GM12878 (cell line): ENCODE results near the gene GRAMD1B. TPM values are rescaled to one million over a fixed set of nuclear protein-coding genes. Genes with fewer than 3 reads are reported as not detected.

Experiments
- ATAC-seq: fragments of 200-7000 bp; cut with Tn5 transposase; 3 replicates; pipeline ENCODE4 v1.9.1; 2020; ENCODE audit warnings: mild to moderate bottlenecking, moderate library complexity
- BruUV-seq: library from RNA; stranded (reverse); fragments of 400-500 nt; replicated peaks from 2 replicates; lab custom pipeline; 2021; lab: Mats Ljungman, UMichigan
- CTCF ChIA-PET: fragments of 300-600 bp; sonication (Branson Sonifier 250); formaldehyde crosslinking; extraction: SDS; loops from one replicate; lab custom pipeline; 2021; ENCODE audit warnings: inconsistent platforms; lab: Yijun Ruan, JAX
- POLR2A ChIA-PET: fragments of 350-600 bp; formaldehyde crosslinking; extraction: SDS; loops from one replicate; lab custom pipeline; 2021; ENCODE audit warnings: inconsistent platforms; lab: Charles Lee
- RAD21 ChIA-PET: fragments of 300-600 bp; sonication (Branson Sonifier 250); formaldehyde crosslinking; loops from one replicate; lab custom pipeline; 2023; ENCODE audit warnings: antibody characterized with exemption; ENCODE audit not compliant: unreplicated experiment; lab: Charles Lee
- SMC1A ChIA-PET: fragments of 300-600 bp; sonication (Branson Sonifier 250); formaldehyde crosslinking; loops from one replicate; lab custom pipeline; 2023; ENCODE audit not compliant: unreplicated experiment, uncharacterized antibody; lab: Charles Lee
- DNase-seq: peaks from one replicate; pipeline ENCODE4 v3.0.0-alpha.2; 2011; ENCODE audit warnings: low read depth, low spot score
- FAIRE-seq: peaks from 3 replicates; lab custom pipeline; 2011; peaks lifted over from hg19 to GRCh38; lab: Jason Lieb, UNC
- H2AFZ ChIP-seq: 2 replicates; pipeline ENCODE4 v1.6.0; 2011; ENCODE audit warnings: low read depth, low read length, control low read depth; ENCODE audit not compliant: control insufficient read depth
- H3K27ac ChIP-seq: 2 replicates; pipeline ENCODE4 v1.5.1; 2011; ENCODE audit warnings: control low read depth; ENCODE audit not compliant: control insufficient read depth, insufficient read depth
- H3K27me3 ChIP-seq, 2 experiments: replicated peaks in 1 of 2; 2 replicates each; pipeline versions ENCODE4 v1.6.0 to v1.6.1; 2011; ENCODE audit warnings: low read length in 1 of 2; ENCODE audit not compliant: control insufficient read depth in 2 of 2, insufficient read depth in 2 of 2
- H3K36me3 ChIP-seq, 2 experiments: 2 replicates each; pipeline ENCODE4 v1.5.1; 2011; ENCODE audit warnings: low read length in 1 of 2; ENCODE audit not compliant: control insufficient read depth in 2 of 2, insufficient read depth in 2 of 2
- H3K4me1 ChIP-seq: 2 replicates; pipeline ENCODE4 v1.6.1; 2011; ENCODE audit warnings: mild to moderate bottlenecking, low read length, moderate library complexity, mixed read lengths; ENCODE audit not compliant: control insufficient read depth, insufficient read depth
- H3K4me2 ChIP-seq: 2 replicates; pipeline ENCODE4 v1.6.0; 2011; ENCODE audit warnings: control low read depth; ENCODE audit not compliant: control insufficient read depth, insufficient read depth
- H3K4me3 ChIP-seq: fragments of 200-600 bp; sonication (generic); 2 replicates; pipeline ENCODE4 v1.5.1; 2016
- H3K79me2 ChIP-seq: 2 replicates; pipeline ENCODE4 v1.6.0; 2011; ENCODE audit warnings: low read length; ENCODE audit not compliant: control insufficient read depth, insufficient read depth
- H3K9ac ChIP-seq: 2 replicates; pipeline ENCODE4 v1.8.0; 2011; ENCODE audit warnings: low read length, control low read depth, mixed read lengths; ENCODE audit not compliant: control insufficient read depth, insufficient read depth
- H3K9me3 ChIP-seq: replicated peaks from 3 replicates; pipeline ENCODE4 v1.5.1; 2011; ENCODE audit warnings: mild to moderate bottlenecking, low read length; ENCODE audit not compliant: control insufficient read depth, insufficient read depth
- H4K20me1 ChIP-seq: 2 replicates; pipeline ENCODE4 v1.6.0; 2011; ENCODE audit not compliant: control insufficient read depth, insufficient read depth
- CREB1 ChIP-seq: IDR thresholded peaks from 2 replicates; pipeline ENCODE4 v1.6.1; 2012; ENCODE audit warnings: low read depth, mild to moderate bottlenecking, inconsistent platforms
- FOXK2 ChIP-seq: fragments of 450-650 bp; IDR thresholded peaks from 2 replicates; pipeline ENCODE4 v1.6.1; 2017; ENCODE audit warnings: mild to moderate bottlenecking, moderate library complexity
- LARP7 ChIP-seq: fragments of 450-650 bp; IDR thresholded peaks from 2 replicates; pipeline ENCODE4 v1.6.1; 2017; ENCODE audit warnings: mild to moderate bottlenecking
- MEF2A ChIP-seq: IDR thresholded peaks from 2 replicates; pipeline ENCODE4 v1.6.1; 2011; ENCODE audit warnings: low read depth, mild to moderate bottlenecking, low read length, moderate library complexity; ENCODE audit not compliant: insufficient read depth
- NR2C2 ChIP-seq: IDR thresholded peaks from 2 replicates; pipeline ENCODE4 v1.6.1; 2011; ENCODE audit warnings: borderline replicate concordance, low read depth; ENCODE audit not compliant: control insufficient read depth, insufficient read length
- RELA ChIP-seq: fragments of 450-650 bp; IDR thresholded peaks from 2 replicates; pipeline ENCODE4 v1.8.0; 2014; ENCODE audit warnings: borderline replicate concordance; ENCODE audit not compliant: partially characterized antibody
- RFX5 ChIP-seq: IDR thresholded peaks from 2 replicates; pipeline ENCODE4 v1.6.1; 2011; ENCODE audit warnings: low read depth, low read length, improper control_type of control experiment
- SMAD5 ChIP-seq: IDR thresholded peaks from 2 replicates; pipeline ENCODE4 v1.6.1; 2016; ENCODE audit warnings: antibody characterized with exemption, low read depth
- TBL1XR1 ChIP-seq: IDR thresholded peaks from 2 replicates; pipeline ENCODE4 v1.6.1; 2012; ENCODE audit warnings: low read depth, low read length, improper control_type of control experiment
- WGBS: methylation state at CpG from one replicate; pipeline ENCODE4 v1.1.6; 2016; ENCODE audit warnings: low lambda C conversion rate; ENCODE audit not compliant: insufficient replicate concordance, insufficient coverage; ENCODE audit errors: missing lambda C conversion rate; 5-methylcytosine and 5-hydroxymethylcytosine counted together
- in situ Hi-C: fragments of 300-500 bp; cut with MboI; formaldehyde crosslinking; loops from 9 replicates; pipeline ENCODE4 v1.14.3; 2018; ENCODE audit warnings: mixed read lengths
- intact Hi-C: fragments of 100-400 bp; cut with micrococcal nuclease; formaldehyde crosslinking; loops from one replicate; pipeline ENCODE4 v1.14.2; 2022; ENCODE audit not compliant: unreplicated experiment
- polyA plus RNA-seq, 11 experiments: library from polyadenylated mRNA; depleted of rRNA in 4 of 11; unstranded in 6 of 11; stranded (reverse) in 5 of 11; fragments of >200 nt; fragmentation: Nextera tagmentation in 4 of 11; fragmentation: Illumina TruSeq in 1 of 11; extraction: Ambion mirVana in 4 of 11; extraction: Trizol in 1 of 11; gene quantifications; 1 replicate in 1 of 11; 2 replicates in 10 of 11; pipeline versions ENCODE4 v1.2.1 to v1.2.3, GENCODE V29; 2011 to 2016; ENCODE audit warnings: inconsistent platforms in 2 of 11, missing spikeins in 2 of 11, low read depth in 1 of 11
- total RNA-seq, 4 experiments: library from RNA; depleted of rRNA in 3 of 4; stranded (reverse); fragments of >200 nt in 3 of 4; fragmentation: Illumina TruSeq in 1 of 4; extraction: Trizol in 1 of 4; gene quantifications; 2 replicates each; pipeline versions ENCODE4 v1.2.1 to v1.2.3, GENCODE V29; 2013 to 2021
- TF ChIP-seq, protein P1 (sequence below): fragments of 450-650 bp; IDR thresholded peaks from 2 replicates; pipeline ENCODE4 v1.6.1; 2017; ENCODE audit warnings: mild to moderate bottlenecking, low read depth, inconsistent platforms; ENCODE audit not compliant: poor library complexity, severe bottlenecking
- TF ChIP-seq, protein P2 (sequence below): fragments of 450-650 bp; IDR thresholded peaks from 2 replicates; pipeline ENCODE4 v1.6.1; 2016; ENCODE audit warnings: mild to moderate bottlenecking
- TF ChIP-seq, protein P3 (sequence below): fragments of 450-650 bp; IDR thresholded peaks from 2 replicates; pipeline ENCODE4 v1.6.1; 2018; ENCODE audit warnings: borderline replicate concordance, mild to moderate bottlenecking; ENCODE audit not compliant: partially characterized antibody

The GRAMD1B gene
- total and polyA plus RNA-seq, 10 of the 15 experiments (the other 5 are each of a cell fraction or from before 2014, with no cell fraction given), result 1.9 to 49.1 (median 26.9) TPM

DNA sequence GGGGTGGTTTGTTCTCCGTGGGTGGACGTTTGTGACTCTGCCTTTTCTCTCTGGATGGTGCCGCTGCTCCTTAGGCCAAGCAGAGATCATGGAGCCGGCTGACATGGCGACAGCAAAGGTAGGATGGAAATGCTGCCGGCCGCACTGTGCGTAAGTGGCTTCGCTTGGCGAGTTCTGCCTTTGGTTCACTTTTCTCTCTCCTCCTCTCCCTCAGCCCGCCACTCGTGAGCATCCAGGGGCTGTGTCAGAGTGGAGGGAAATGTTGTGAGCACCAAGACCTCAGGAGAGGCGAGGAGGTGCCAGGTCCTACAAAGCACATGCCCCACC, 80.5 kb downstream of the GRAMD1B start:
- TF ChIP-seq TBL1XR1 (no peak), FOXK2 (no peak), RELA (no peak), CREB1 (no peak), NR2C2 (no peak), MEF2A (no peak), RFX5 (no peak), LARP7 (no peak), SMAD5 (no peak)
- TF ChIP-seq, protein P1, sequence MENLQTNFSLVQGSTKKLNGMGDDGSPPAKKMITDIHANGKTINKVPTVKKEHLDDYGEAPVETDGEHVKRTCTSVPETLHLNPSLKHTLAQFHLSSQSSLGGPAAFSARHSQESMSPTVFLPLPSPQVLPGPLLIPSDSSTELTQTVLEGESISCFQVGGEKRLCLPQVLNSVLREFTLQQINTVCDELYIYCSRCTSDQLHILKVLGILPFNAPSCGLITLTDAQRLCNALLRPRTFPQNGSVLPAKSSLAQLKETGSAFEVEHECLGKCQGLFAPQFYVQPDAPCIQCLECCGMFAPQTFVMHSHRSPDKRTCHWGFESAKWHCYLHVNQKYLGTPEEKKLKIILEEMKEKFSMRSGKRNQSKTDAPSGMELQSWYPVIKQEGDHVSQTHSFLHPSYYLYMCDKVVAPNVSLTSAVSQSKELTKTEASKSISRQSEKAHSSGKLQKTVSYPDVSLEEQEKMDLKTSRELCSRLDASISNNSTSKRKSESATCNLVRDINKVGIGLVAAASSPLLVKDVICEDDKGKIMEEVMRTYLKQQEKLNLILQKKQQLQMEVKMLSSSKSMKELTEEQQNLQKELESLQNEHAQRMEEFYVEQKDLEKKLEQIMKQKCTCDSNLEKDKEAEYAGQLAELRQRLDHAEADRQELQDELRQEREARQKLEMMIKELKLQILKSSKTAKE, result no peak
- TF ChIP-seq, protein P2, sequence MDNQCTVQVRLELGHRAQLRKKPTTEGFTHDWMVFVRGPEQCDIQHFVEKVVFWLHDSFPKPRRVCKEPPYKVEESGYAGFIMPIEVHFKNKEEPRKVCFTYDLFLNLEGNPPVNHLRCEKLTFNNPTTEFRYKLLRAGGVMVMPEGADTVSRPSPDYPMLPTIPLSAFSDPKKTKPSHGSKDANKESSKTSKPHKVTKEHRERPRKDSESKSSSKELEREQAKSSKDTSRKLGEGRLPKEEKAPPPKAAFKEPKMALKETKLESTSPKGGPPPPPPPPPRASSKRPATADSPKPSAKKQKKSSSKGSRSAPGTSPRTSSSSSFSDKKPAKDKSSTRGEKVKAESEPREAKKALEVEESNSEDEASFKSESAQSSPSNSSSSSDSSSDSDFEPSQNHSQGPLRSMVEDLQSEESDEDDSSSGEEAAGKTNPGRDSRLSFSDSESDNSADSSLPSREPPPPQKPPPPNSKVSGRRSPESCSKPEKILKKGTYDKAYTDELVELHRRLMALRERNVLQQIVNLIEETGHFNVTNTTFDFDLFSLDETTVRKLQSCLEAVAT, result no peak
- TF ChIP-seq, protein P3, sequence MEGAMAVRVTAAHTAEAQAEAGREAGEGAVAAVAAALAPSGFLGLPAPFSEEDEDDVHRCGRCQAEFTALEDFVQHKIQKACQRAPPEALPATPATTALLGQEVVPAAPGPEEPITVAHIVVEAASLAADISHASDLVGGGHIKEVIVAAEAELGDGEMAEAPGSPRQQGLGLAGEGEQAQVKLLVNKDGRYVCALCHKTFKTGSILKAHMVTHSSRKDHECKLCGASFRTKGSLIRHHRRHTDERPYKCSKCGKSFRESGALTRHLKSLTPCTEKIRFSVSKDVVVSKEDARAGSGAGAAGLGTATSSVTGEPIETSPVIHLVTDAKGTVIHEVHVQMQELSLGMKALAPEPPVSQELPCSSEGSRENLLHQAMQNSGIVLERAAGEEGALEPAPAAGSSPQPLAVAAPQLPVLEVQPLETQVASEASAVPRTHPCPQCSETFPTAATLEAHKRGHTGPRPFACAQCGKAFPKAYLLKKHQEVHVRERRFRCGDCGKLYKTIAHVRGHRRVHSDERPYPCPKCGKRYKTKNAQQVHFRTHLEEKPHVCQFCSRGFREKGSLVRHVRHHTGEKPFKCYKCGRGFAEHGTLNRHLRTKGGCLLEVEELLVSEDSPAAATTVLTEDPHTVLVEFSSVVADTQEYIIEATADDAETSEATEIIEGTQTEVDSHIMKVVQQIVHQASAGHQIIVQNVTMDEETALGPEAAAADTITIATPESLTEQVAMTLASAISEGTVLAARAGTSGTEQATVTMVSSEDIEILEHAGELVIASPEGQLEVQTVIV, result no peak
- no peak for ATAC-seq
- Histone ChIP-seq H3K79me2 (no peaks in the 10 kb centered on the region; the same call in 1 of the 2 replicates), H3K9ac (no peak overlapping the region), H3K4me2 (no peak overlapping the region), H3K9me3 (no peaks in the 10 kb centered on the region), H4K20me1 (no peaks in the 10 kb centered on the region), H2AFZ (no peak overlapping the region), H3K4me3 (no peak overlapping the region), H3K27me3 (no peaks in the 10 kb centered on the region), H3K27ac (no peak overlapping the region), H3K4me1 (peaks cover 16% of the 10 kb centered on the region), H3K36me3 (peaks cover 0 to 1% of the 10 kb centered on the region in 2 experiments; a peak in 2 of 4 replicates)
- no peak for DNase-seq
- in situ Hi-C loops, result no loop called here
- POLR2A ChIA-PET, result no interaction called here
- RAD21 ChIA-PET, result interaction anchor here (1.4 to 2.0 kb wide), 3 partner anchors 38 to 103 kb away, joined by 3 to 5 read pairs (median 5); no protein-coding TSS in a partner anchor
- BruUV-seq, result no TSS peak
- SMC1A ChIA-PET, result interaction anchor here (2.0 kb wide), 1 partner anchor 66 kb away, joined by 6 read pairs; no protein-coding TSS in a partner anchor
- CTCF ChIA-PET, result interaction anchor here (0.9 to 3.3 kb wide), 6 partner anchors 9 to 66 kb away, joined by 3 to 50 read pairs (median 6); no protein-coding TSS in a partner anchor
- FAIRE-seq, result no peak
- intact Hi-C loops, result no loop called here
- WGBS, result 67% methylated on average over 13 of the region's 13 CpGs
